GM18519 (cell line): ENCODE results near the gene MC4R.

ENCODE experiments used
- ATAC-seq: cut with Tn5 transposase; IDR thresholded peaks from one replicate; pipeline ENCODE4 v1.9.1; 2021; ENCODE audit warnings: mild to moderate bottlenecking, moderate library complexity; ENCODE audit not compliant: unreplicated experiment, low FRiP score

MC4R gene

DNA sequence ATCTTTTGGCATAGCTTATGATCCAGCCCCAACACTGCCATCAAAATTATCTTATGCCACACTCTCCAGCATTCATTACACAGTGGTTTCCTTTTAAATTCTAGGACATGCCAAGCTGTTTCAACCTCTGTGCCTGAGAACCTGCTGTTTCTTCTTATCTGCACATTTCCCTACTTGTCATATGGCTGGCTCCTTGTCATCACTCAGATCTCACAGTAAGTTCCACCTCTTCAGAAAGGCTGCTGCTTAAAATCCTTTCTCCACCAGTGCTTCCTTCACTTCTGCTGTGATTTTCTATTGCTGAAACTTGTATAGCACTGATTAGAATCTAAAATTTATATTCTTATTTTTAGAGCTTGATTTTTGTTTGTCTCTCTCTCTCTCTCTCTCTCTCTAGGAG lies 43.4 kb downstream of the MC4R start:
- no peak for ATAC-seq

DNA sequence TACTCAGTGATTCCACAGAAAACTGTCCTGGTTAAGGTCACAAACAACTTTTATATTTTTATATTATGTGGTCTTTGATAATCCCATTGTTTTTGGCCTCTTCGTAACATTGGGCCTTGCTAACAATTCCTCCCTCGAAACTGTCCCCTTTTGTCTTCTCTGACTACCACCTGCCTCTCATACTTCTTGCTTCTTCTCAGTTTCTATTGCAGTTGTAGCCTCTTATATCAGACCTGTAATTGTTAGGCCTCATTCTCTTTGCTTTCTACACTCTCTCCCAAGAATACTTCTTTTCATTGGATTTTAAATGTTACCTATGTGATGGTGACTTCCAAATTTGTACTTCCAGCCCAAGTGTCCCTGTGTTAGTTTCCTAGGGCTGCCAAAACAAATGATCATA lies 44.7 kb downstream of the MC4R start:
- no peak for ATAC-seq

DNA sequence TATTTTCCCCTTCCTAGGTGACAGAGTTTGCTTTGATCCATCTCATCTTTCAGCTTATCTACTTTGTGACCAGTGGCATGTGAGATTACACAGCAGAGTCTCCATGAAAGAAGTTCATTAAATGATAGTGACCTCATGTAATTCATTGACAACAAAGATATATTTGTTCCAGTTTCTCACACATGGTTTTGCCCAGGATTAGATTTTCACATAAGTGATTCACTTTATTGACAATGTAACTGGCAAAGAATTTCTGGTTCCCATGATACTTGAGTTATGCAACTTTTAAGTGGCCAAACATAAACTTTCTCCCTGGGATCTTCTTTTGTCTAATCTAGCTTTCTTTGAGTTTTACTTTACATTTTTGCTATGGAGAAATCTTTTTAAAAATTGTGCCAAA lies 50.0 kb downstream of the MC4R start:
- no peak for ATAC-seq
